Liver (tissue), 3 donors: ENCODE measurements around the gene SMARCC1.

ENCODE experiments used
- TAF1 ChIP-seq: conservative IDR thresholded peaks from 2 replicates; pipeline ENCODE4 v1.6.1; 2016; ENCODE audit warnings: antibody characterized with exemption, mild to moderate bottlenecking
- ZBTB33 ChIP-seq: IDR thresholded peaks from 2 replicates; pipeline ENCODE4 v1.6.1; 2016; ENCODE audit warnings: antibody characterized with exemption
- TF ChIP-seq, protein P1 (sequence below): fragments of 150-350 bp; IDR thresholded peaks from 2 replicates; pipeline ENCODE4 v1.5.1; 2017; ENCODE audit warnings: improper control_type of control experiment, low read depth, low read length; ENCODE audit not compliant: missing input control
- donor health status: healthy.
- donor health status: healthy.

DNA sequence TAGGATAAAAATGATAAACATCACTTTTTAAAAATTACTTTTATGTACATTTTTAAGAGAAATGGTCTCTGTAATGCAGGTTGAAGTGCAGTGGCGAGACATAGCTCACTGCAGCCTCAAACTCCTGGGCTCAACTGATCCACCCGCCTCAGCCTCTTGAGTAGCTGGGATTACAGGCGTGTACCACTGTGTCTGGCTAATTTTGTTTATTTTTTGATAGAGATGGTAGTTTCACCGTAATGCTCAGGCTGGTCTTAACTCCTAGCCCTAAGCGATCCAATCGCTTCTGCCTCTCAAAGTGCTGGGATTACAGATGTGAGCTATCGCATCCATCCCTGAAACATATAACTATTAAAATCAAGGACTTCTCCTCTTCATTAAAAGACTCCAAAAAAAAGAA, 140.0 kb downstream of the SMARCC1 start:
- no peak for TF ChIP-seq ZBTB33
- TF ChIP-seq, protein P1, sequence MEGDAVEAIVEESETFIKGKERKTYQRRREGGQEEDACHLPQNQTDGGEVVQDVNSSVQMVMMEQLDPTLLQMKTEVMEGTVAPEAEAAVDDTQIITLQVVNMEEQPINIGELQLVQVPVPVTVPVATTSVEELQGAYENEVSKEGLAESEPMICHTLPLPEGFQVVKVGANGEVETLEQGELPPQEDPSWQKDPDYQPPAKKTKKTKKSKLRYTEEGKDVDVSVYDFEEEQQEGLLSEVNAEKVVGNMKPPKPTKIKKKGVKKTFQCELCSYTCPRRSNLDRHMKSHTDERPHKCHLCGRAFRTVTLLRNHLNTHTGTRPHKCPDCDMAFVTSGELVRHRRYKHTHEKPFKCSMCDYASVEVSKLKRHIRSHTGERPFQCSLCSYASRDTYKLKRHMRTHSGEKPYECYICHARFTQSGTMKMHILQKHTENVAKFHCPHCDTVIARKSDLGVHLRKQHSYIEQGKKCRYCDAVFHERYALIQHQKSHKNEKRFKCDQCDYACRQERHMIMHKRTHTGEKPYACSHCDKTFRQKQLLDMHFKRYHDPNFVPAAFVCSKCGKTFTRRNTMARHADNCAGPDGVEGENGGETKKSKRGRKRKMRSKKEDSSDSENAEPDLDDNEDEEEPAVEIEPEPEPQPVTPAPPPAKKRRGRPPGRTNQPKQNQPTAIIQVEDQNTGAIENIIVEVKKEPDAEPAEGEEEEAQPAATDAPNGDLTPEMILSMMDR = no peak
- TF ChIP-seq TAF1 = no peak
